Stimulated activated CD8-positive, alpha-beta memory T cell treated with anti-CD3 and anti-CD28 coated beads, Interleukin-7, amount 100 ng/mL, for 24 hours (primary cell): ENCODE measurements around the gene WFIKKN1.

Experiments
- DNase-seq: peaks from one replicate; pipeline ENCODE4 v3.0.0-alpha.2; 2020; ENCODE audit warnings: low read depth

The WFIKKN1 gene

GRCh38 chr16:674214-674881 lies 43.6 kb downstream of the WFIKKN1 start:
- DNase-seq: no peak

- DNase-seq: no peak
These were observed 44.4 kb downstream of the WFIKKN1 start, which contains the start of gene RHBDL1 for GRCh38 chr16:674968-675883. RHBDL1 (plus strand) TSS chr16:675671; CDS start chr16:675791, 120 bp downstream.

- no peak for DNase-seq
These were observed 45.2 kb downstream of the WFIKKN1 start for GRCh38 chr16:675884-676564.

- DNase-seq: no peak
These were observed 45.7 kb downstream of the WFIKKN1 start for GRCh38 chr16:676565-676902.

GRCh38 chr16:676913-677312 lies 46.1 kb downstream of the WFIKKN1 start:
- DNase-seq: no peak

- no peak for DNase-seq
These were observed 46.8 kb downstream of the WFIKKN1 start for GRCh38 chr16:677316-678190.

GRCh38 chr16:678209-678857 lies 47.5 kb downstream of the WFIKKN1 start:
- no peak for DNase-seq

- DNase-seq: no peak
These were observed 48.4 kb downstream of the WFIKKN1 start for GRCh38 chr16:678858-679813.

GRCh38 chr16:679814-680624 lies 49.2 kb downstream of the WFIKKN1 start, which contains the start of gene STUB1:
STUB1 (plus strand) TSS chr16:680410; CDS start chr16:680526, 116 bp downstream.
- peak; percentile 85 for DNase-seq

GRCh38 chr16:680625-680945 lies 49.8 kb downstream of the WFIKKN1 start:
- no peak for DNase-seq

GRCh38 chr16:680967-681745 lies 50.4 kb downstream of the WFIKKN1 start:
- no peak for DNase-seq

GRCh38 chr16:681746-682427 lies 51.1 kb downstream of the WFIKKN1 start:
- no peak for DNase-seq

- DNase-seq: no peak
These were observed 52.0 kb downstream of the WFIKKN1 start for GRCh38 chr16:682493-683395.

GRCh38 chr16:683396-684070 lies 52.7 kb downstream of the WFIKKN1 start:
- DNase-seq: no peak
